Panc1 (cell line): ENCODE results near the gene KLF12. TPM values are rescaled to one million over a fixed set of nuclear protein-coding genes. Genes with fewer than 3 reads are reported as not detected.
A peak's percentile ranks its signal among the peaks of the same experiment; 100 is the strongest.

ENCODE experiments used
- ATAC-seq: fragments of 200-7000 bp; cut with Tn5 transposase; 2 replicates; pipeline ENCODE4 v1.9.1; 2020; ENCODE audit warnings: mild to moderate bottlenecking, moderate library complexity
- BruUV-seq: library from RNA; stranded (reverse); fragments of 400-500 nt; replicated peaks from 2 replicates; lab custom pipeline; 2021; lab: Mats Ljungman, UMichigan
- CTCF ChIA-PET: fragments of 300-600 bp; sonication (Branson Sonifier 250); formaldehyde crosslinking; loops from one replicate; lab custom pipeline; 2022; ENCODE audit warnings: antibody characterized with exemption; lab: Charles Lee
- POLR2A ChIA-PET: fragments of 300-600 bp; sonication (Branson Sonifier 250); formaldehyde crosslinking; loops from one replicate; lab custom pipeline; 2022; ENCODE audit warnings: antibody characterized with exemption; lab: Charles Lee
- DNase-seq: peaks from one replicate; pipeline ENCODE4 v3.0.0-alpha.2; 2010; ENCODE audit warnings: low read depth, low spot score
- H3K27ac ChIP-seq: 2 replicates; pipeline ENCODE4 v1.5.1; 2011; ENCODE audit warnings: mild to moderate bottlenecking, low read length, inconsistent platforms
- H3K27me3 ChIP-seq: fragments of 200-500 bp; sonication (Bioruptor generic); 2 replicates; pipeline ENCODE4 v1.6.0; 2014; ENCODE audit warnings: low read length, inconsistent platforms; ENCODE audit not compliant: control insufficient read depth, insufficient read depth
- H3K36me3 ChIP-seq: fragments of 200-500 bp; sonication (Bioruptor generic); 2 replicates; pipeline ENCODE4 v1.5.1; 2014; ENCODE audit warnings: inconsistent platforms, mild to moderate bottlenecking, low read length, moderate library complexity; ENCODE audit not compliant: control insufficient read depth, insufficient read depth
- H3K4me1 ChIP-seq: 2 replicates; pipeline ENCODE4 v1.5.1; 2011; ENCODE audit warnings: inconsistent platforms, mild to moderate bottlenecking, low read length, moderate library complexity; ENCODE audit not compliant: control insufficient read depth, insufficient read depth
- H3K4me3 ChIP-seq, 2 experiments: 2 replicates each; pipeline ENCODE4 v1.5.1; 2011 to 2012; ENCODE audit warnings: low read depth in 2 of 2, low read length in 2 of 2, mild to moderate bottlenecking in 2 of 2, inconsistent platforms in 1 of 2, moderate library complexity in 1 of 2
- H3K9me3 ChIP-seq: fragments of 200-500 bp; sonication (Bioruptor generic); 2 replicates; pipeline ENCODE4 v1.5.1; 2014; ENCODE audit warnings: low read depth, mild to moderate bottlenecking, inconsistent platforms, low read length, moderate library complexity; ENCODE audit not compliant: control insufficient read depth, insufficient read depth
- CTCF ChIP-seq: fragments of 450-650 bp; IDR thresholded peaks from 2 replicates; pipeline ENCODE4 v1.5.1; 2017; ENCODE audit warnings: mild to moderate bottlenecking
- POLR2AphosphoS5 ChIP-seq: IDR thresholded peaks from 2 replicates; pipeline ENCODE4 v1.6.1; 2012; ENCODE audit warnings: mild to moderate bottlenecking, low read depth, low read length, moderate library complexity
- REST ChIP-seq, 2 experiments: IDR thresholded peaks; 2 replicates each; pipeline ENCODE4 v1.6.1; 2011 to 2012; ENCODE audit warnings: low read depth in 2 of 2, control low read depth in 1 of 2, low read length in 1 of 2, mild to moderate bottlenecking in 1 of 2, moderate library complexity in 1 of 2; ENCODE audit not compliant: insufficient read depth in 1 of 2
- SIN3A ChIP-seq: IDR thresholded peaks from 2 replicates; pipeline ENCODE4 v1.6.1; 2012; ENCODE audit warnings: low read depth, mild to moderate bottlenecking, low read length, moderate library complexity, borderline replicate concordance; ENCODE audit not compliant: insufficient read depth
- TCF7L2 ChIP-seq: IDR thresholded peaks from 2 replicates; pipeline ENCODE4 v1.6.1; 2011; ENCODE audit warnings: mild to moderate bottlenecking, low read depth, low read length, inconsistent platforms
- in situ Hi-C: cut with HindIII; loops from 2 replicates; pipeline ENCODE4 v1.10.0; 2016; ENCODE audit warnings: low sequenced_read_pairs, low pct_unique_long_range_greater_than_20kb
- intact Hi-C: fragments of 100-400 bp; cut with micrococcal nuclease; formaldehyde crosslinking; loops from one replicate; pipeline ENCODE4 v1.10.0; 2022; ENCODE audit not compliant: unreplicated experiment
- total RNA-seq: library from RNA; stranded (reverse); gene quantifications from one replicate; pipeline ENCODE4 v1.2.1, GENCODE V29; 2021; ENCODE audit not compliant: unreplicated experiment

The KLF12 gene
- total RNA-seq, 1 experiment from 2014 or later, result 4.2 TPM

- Histone ChIP-seq H3K4me3 (peak overlapping the region; percentile 60 to 61), H3K27me3 (no peaks in the 10 kb centered on the region), H3K36me3 (no peaks in the 10 kb centered on the region), H3K27ac (no peak overlapping the region), H3K9me3 (no peaks in the 10 kb centered on the region), H3K4me1 (peaks cover 11% of the 10 kb centered on the region)
- CTCF ChIA-PET, result no interaction called here
- TF ChIP-seq REST (IDR thresholded peaks at IDR 0.05; ENCODE audit: insufficient read depth in 1 of 2, low read depth in 2 of 2, low read length in 1 of 2) (no peak), POLR2AphosphoS5 (no peak), CTCF (no peak), TCF7L2 (no peak), SIN3A (no peak)
- BruUV-seq, result no TSS peak
- DNase-seq (no peak), ATAC-seq (no peak)
- intact Hi-C loops, result loop anchor here (10.0 kb wide), 1 partner anchor 297 kb away; no protein-coding TSS in a partner anchor
- POLR2A ChIA-PET, result no interaction called here
- in situ Hi-C loops, result no loop called here
These were observed 1.9 kb downstream of the KLF12 start for GRCh38 chr13:74132152-74132775.

GRCh38 chr13:74131227-74131626 is 3.0 kb downstream of the KLF12 start:
- H3K4me3 ChIP-seq, result no peak overlapping the region
- H3K27me3 ChIP-seq, result no peaks in the 10 kb centered on the region
- no peak for ATAC-seq
- BruUV-seq, result no TSS peak
- H3K9me3 ChIP-seq, result no peaks in the 10 kb centered on the region
- no peaks in the 10 kb centered on the region for H3K36me3 ChIP-seq
- DNase-seq, result no peak
- H3K4me1 ChIP-seq, result peaks cover 11% of the 10 kb centered on the region
- no peak overlapping the region for H3K27ac ChIP-seq
- in situ Hi-C loops, result no loop called here
- CTCF ChIA-PET, result no interaction called here
- intact Hi-C loops, result loop anchor here (10.0 kb wide), 1 partner anchor 296 kb away; no protein-coding TSS in a partner anchor
- TF ChIP-seq POLR2AphosphoS5 (no peak), CTCF (no peak), SIN3A (no peak), REST (IDR thresholded peaks at IDR 0.05; ENCODE audit: insufficient read depth in 1 of 2, low read depth in 2 of 2, low read length in 1 of 2) (no peak), TCF7L2 (no peak)
- POLR2A ChIA-PET, result no interaction called here
